ENCODE data around the gene WNT5A. TPM values are rescaled to one million over a fixed set of nuclear protein-coding genes. Genes with fewer than 3 reads are reported as not detected.

WNT5A gene
- total and polyA plus RNA-seq, 2 donors (not counting 3 experiments of a cell fraction or from before 2014, with no cell fraction given) = 0.08 to 0.33 TPM

DNA sequence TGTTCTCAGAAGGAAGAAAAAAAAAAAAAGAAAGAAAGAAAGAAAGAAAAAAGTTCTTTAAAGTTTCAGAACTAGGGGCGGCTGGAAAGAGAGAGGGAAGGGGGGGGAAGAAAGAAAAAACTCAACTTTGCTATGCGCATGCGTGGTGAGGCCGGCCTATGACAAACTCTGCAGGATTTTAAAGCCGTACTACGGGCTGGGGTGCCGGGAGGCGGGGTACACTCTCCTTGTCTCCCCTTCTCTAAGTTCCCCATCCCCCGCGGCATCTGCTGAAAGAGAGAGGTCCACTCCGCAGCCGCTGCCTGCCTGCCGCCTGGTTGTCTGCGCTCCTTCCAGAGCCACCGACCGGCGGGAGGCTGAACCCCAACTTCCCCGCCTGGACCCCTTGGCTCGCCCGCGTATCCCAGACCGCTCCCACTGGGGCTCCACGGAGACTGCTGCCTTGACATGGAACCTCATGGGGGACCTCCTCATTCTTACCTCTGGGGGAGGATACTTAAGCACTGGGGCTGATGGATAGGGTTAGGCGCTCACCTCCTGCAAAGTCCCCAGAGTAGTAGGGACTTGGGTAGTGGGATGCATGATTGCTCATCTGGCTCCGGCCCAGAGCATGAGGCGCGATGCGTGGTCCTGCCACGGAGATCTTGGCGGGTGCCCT, 1.4 kb upstream of the WNT5A start:
- no peaks in the 10 kb centered on the region for H3K79me2 ChIP-seq (ENCODE audit: control insufficient read depth, insufficient read depth, low read length)
- H3K9ac ChIP-seq (replicated peaks; ENCODE audit: extremely low read depth, insufficient read depth, low read length) = no peak overlapping the region
- H3K4me1 ChIP-seq (ENCODE audit: control insufficient read depth, extremely low read depth, insufficient read depth, low read length) = peaks cover 14% of the 10 kb centered on the region
- peaks cover 65 to 76% of the 10 kb centered on the region in 2 experiments for H3K27me3 ChIP-seq (ENCODE audit: control insufficient read depth in 2 of 2, insufficient read depth in 2 of 2, low read length in 2 of 2)
- no peaks in the 10 kb centered on the region for H3K36me3 ChIP-seq (ENCODE audit: control insufficient read depth in 2 of 2, extremely low read depth in 1 of 2, insufficient read depth in 2 of 2, low read length in 2 of 2)
- H4K20me1 ChIP-seq (replicated peaks; ENCODE audit: control insufficient read depth, extremely low read depth, insufficient read depth, low read length) = no peaks in the 10 kb centered on the region
- TF ChIP-seq CTCF (IDR thresholded peaks at IDR 0.05; ENCODE audit: extremely low read depth in 1 of 2, insufficient read depth in 1 of 2, low read depth in 1 of 2, low read length in 2 of 2) (no peak), GATA2 (IDR thresholded peaks at IDR 0.05; ENCODE audit: insufficient read depth, insufficient read length, low read depth, low read length) (no peak), MYC (IDR thresholded peaks at IDR 0.05; ENCODE audit: low read depth, low read length) (no peak)
- POLR2A ChIA-PET = no interaction called here
- peak overlapping the region; percentile 86 for H2AFZ ChIP-seq (ENCODE audit: low read depth, low read length)
- peak; percentile 51 for DNase-seq (ENCODE audit: low read depth, low spot score)
- no TSS peak for BruUV-seq (replicated peaks)
- no peaks in the 10 kb centered on the region for H3K9me1 ChIP-seq (replicated peaks; ENCODE audit: control insufficient read depth, extremely low read depth, insufficient read depth, low read length)
- dilution Hi-C loops (cut with MboI; ENCODE audit: extremely low pct_ligation_motif_present, low sequenced_read_pairs) = no loop called here
- no peak overlapping the region for H3K27ac ChIP-seq (ENCODE audit: insufficient read depth, low read depth, low read length)
- H3K4me3 ChIP-seq (replicated peaks in 1 of 3; ENCODE audit: insufficient read depth in 1 of 3, low read depth in 1 of 3, low read length in 3 of 3) = peak overlapping the region; percentile 55 to 71 (median 57)
- peak overlapping the region; percentile 77 for H3K4me2 ChIP-seq (ENCODE audit: insufficient read depth, low read length)
- intact Hi-C loops (cut with micrococcal nuclease) = loop anchor here (5.0 kb wide), 3 partner anchors 114 to 644 kb away; no protein-coding TSS in a partner anchor
- H3K9me3 ChIP-seq (replicated peaks; ENCODE audit: control insufficient read depth, insufficient read depth, low read length) = no peaks in the 10 kb centered on the region
- CTCF ChIA-PET = interaction anchor here (2.2 to 5.8 kb wide), 3 partner anchors 554 to 816 kb away, joined by 11 to 98 read pairs (median 57); no protein-coding TSS in a partner anchor
- FAIRE-seq = peak; percentile 50

All from endothelial cell of umbilical vein (primary cell).